CD14-positive monocyte (primary cell): ENCODE data around the gene COL13A1. TPM values are rescaled to one million over a fixed set of nuclear protein-coding genes. Genes with fewer than 3 reads are reported as not detected.

ENCODE experiments used
- DNase-seq, 3 donors: peaks; one replicate each; pipeline ENCODE4 v3.0.0-alpha.2; 2011 to 2022
- H2AFZ ChIP-seq: 2 replicates; pipeline ENCODE4 v1.6.0; 2012; ENCODE audit warnings: mild to moderate bottlenecking, low read depth, low read length, inconsistent platforms; ENCODE audit not compliant: insufficient read depth, poor library complexity, severe bottlenecking
- H3K27ac ChIP-seq, 2 donors: 1 replicate in 1 of 2; 2 replicates in 1 of 2; pipeline ENCODE4 v1.5.1; 2012 to 2013; ENCODE audit warnings: low read length in 2 of 2, control low read depth in 1 of 2, inconsistent platforms in 1 of 2, low read depth in 1 of 2, mild to moderate bottlenecking in 1 of 2
- H3K27me3 ChIP-seq, 2 donors: one replicate each; pipeline versions ENCODE4 v1.6.0 to v1.6.1; 2011 to 2013; ENCODE audit warnings: low read length in 2 of 2; ENCODE audit not compliant: control insufficient read depth in 2 of 2, insufficient read depth in 2 of 2
- H3K36me3 ChIP-seq, 2 donors: replicated peaks in 1 of 2; 1 replicate in 1 of 2; 2 replicates in 1 of 2; pipeline versions ENCODE4 v1.5.1 to v1.6.1; 2012 to 2013; ENCODE audit warnings: low read length in 2 of 2, control low read depth in 1 of 2, inconsistent platforms in 1 of 2, mild to moderate bottlenecking in 1 of 2; ENCODE audit not compliant: insufficient read depth in 2 of 2, control insufficient read depth in 1 of 2
- H3K4me1 ChIP-seq, 2 donors: 1 replicate in 1 of 2; 2 replicates in 1 of 2; pipeline versions ENCODE4 v1.5.1 to v1.6.1; 2012 to 2013; ENCODE audit warnings: low read length in 2 of 2, control low read depth in 1 of 2, inconsistent platforms in 1 of 2, mild to moderate bottlenecking in 1 of 2, moderate library complexity in 1 of 2; ENCODE audit not compliant: insufficient read depth in 2 of 2, control insufficient read depth in 1 of 2
- H3K4me2 ChIP-seq: replicated peaks from 2 replicates; pipeline ENCODE3; 2012; ENCODE audit warnings: low read length, moderate library complexity, mild to moderate bottlenecking; ENCODE audit not compliant: poor library complexity, severe bottlenecking; ENCODE audit errors: extremely low read depth
- H3K4me3 ChIP-seq, 3 experiments: fragments of 200-600 bp in 1 of 3; sonication (generic) in 1 of 3; replicated peaks in 1 of 3; 1 replicate in 2 of 3; 2 replicates in 1 of 3; pipeline ENCODE4 v1.5.1; 2011 to 2013; ENCODE audit warnings: low read length in 3 of 3, mild to moderate bottlenecking in 3 of 3, control low read depth in 2 of 3, low read depth in 2 of 3, inconsistent platforms in 1 of 3, moderate library complexity in 1 of 3
- H3K79me2 ChIP-seq: 2 replicates; pipeline ENCODE4 v1.6.0; 2012; ENCODE audit warnings: mild to moderate bottlenecking, control low read depth, inconsistent platforms, low read length, moderate library complexity; ENCODE audit not compliant: insufficient read depth
- H3K9ac ChIP-seq: 2 replicates; pipeline ENCODE4 v1.6.0; 2017; ENCODE audit warnings: low read length, mild to moderate bottlenecking; ENCODE audit not compliant: insufficient read depth, poor library complexity, severe bottlenecking
- H3K9me3 ChIP-seq, 2 donors: replicated peaks in 1 of 2; 1 replicate in 1 of 2; 2 replicates in 1 of 2; pipeline versions ENCODE4 v1.5.1 to v1.6.1; 2012 to 2013; ENCODE audit warnings: low read length in 2 of 2, control low read depth in 1 of 2; ENCODE audit not compliant: control insufficient read depth in 1 of 2, insufficient read depth in 1 of 2
- H4K20me1 ChIP-seq: 2 replicates; pipeline ENCODE4 v1.6.0; 2012; ENCODE audit warnings: mild to moderate bottlenecking, low read length, control low read depth, moderate library complexity; ENCODE audit not compliant: insufficient read depth
- H3K27ac Mint-ChIP-seq, 7 donors: one replicate each; pipeline ENCODE4 v1.8.0; 2020; ENCODE audit warnings: mild to moderate bottlenecking in 7 of 7, mixed read lengths in 7 of 7, moderate library complexity in 6 of 7, inconsistent platforms in 2 of 7
- H3K27me3 Mint-ChIP-seq, 3 donors: one replicate each; pipeline ENCODE4 v1.8.0; 2021 to 2022; ENCODE audit warnings: low read depth in 3 of 3, mild to moderate bottlenecking in 3 of 3, mixed read lengths in 3 of 3, moderate library complexity in 3 of 3, inconsistent platforms in 1 of 3
- H3K36me3 Mint-ChIP-seq, 2 donors: one replicate each; pipeline ENCODE4 v1.8.0; 2020; ENCODE audit warnings: mixed read lengths in 2 of 2, inconsistent platforms in 1 of 2, mild to moderate bottlenecking in 1 of 2
- H3K4me1 Mint-ChIP-seq: one replicate; pipeline ENCODE4 v1.8.0; 2020; ENCODE audit warnings: mild to moderate bottlenecking, mixed read lengths
- H3K4me3 Mint-ChIP-seq, 2 donors: one replicate each; pipeline ENCODE4 v1.8.0; 2020; ENCODE audit warnings: mild to moderate bottlenecking in 2 of 2, mixed read lengths in 2 of 2, moderate library complexity in 1 of 2
- H3K9me3 Mint-ChIP-seq, 7 donors: one replicate each; pipeline ENCODE4 v1.8.0; 2020 to 2022; ENCODE audit warnings: mixed read lengths in 7 of 7, mild to moderate bottlenecking in 6 of 7, moderate library complexity in 6 of 7, inconsistent platforms in 2 of 7
- WGBS: methylation state at CpG from one replicate; pipeline ENCODE4 v1.1.5; 2013; ENCODE audit warnings: missing lambda C conversion rate; ENCODE audit not compliant: insufficient coverage; 5-methylcytosine and 5-hydroxymethylcytosine counted together
- intact Hi-C, 2 donors: fragments of 100-400 bp; cut with micrococcal nuclease; formaldehyde crosslinking; loops; one replicate each; pipeline versions ENCODE4 v1.15.0 to v1.15.1; 2023
- polyA plus RNA-seq, 3 donors: library from polyadenylated mRNA; depleted of rRNA in 1 of 3; unstranded in 2 of 3; stranded (reverse) in 1 of 3; fragments of 300-500 nt in 2 of 3; fragments of >200 nt in 1 of 3; fragmentation: Illumina TruSeq in 2 of 3; gene quantifications; 1 replicate in 2 of 3; 2 replicates in 1 of 3; pipeline ENCODE4 v1.2.3, GENCODE V29; 2012 to 2021
- TF ChIP-seq, protein P1 (sequence below): fragments of 200-600 bp; IDR thresholded peaks from one replicate; pipeline ENCODE4 v1.8.0; 2022; ENCODE audit warnings: antibody characterized with exemption, mild to moderate bottlenecking

Gene COL13A1
- polyA plus RNA-seq, 3 donors: not detected

DNA sequence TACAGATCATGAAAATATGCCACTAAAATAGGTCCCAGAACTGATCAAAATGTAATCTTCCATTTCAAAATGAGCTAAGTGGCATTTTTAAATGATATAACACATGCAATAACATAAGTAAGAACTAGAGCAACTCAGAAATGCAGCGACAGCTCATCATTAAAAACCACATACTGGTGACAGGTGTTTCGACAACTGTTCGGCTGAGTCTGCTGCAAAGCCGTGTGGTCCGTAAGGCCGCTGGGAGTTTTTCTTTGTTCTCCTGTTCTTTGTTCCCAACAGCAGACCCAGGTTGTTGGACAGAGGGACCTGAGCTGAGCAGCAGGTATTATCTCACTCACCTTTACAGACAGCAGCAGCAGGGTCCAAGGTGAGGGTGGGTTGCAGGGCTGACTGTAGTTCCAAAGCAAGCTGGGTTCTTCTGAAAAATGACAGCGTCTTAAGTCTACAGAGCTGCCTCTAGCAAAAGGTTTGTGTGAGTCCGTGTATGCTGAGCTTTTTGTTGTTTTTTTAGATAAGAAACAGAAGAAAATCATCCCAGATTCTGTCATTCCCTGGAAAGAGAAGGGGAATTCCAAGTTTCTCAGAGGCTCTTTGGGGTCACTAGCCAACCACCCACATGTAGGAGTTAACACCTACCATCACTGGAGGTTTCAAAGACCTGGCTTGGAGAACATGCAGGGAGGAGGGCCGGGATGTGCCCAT, 205.6 kb downstream of the COL13A1 start:
- Histone ChIP-seq H4K20me1 (no peaks in the 10 kb centered on the region), H3K9ac (no peak overlapping the region), H3K27me3 (peaks cover 6 to 13% of the 10 kb centered on the region in 2 donors), H2AFZ (no peak overlapping the region), H3K27ac (no peak overlapping the region), H3K4me2 (no peak overlapping the region), H3K9me3 (no peaks in the 10 kb centered on the region), H3K79me2 (no peaks in the 10 kb centered on the region), H3K4me1 (no peaks in the 10 kb centered on the region), H3K4me3 (no peak overlapping the region), H3K36me3 (no peaks in the 10 kb centered on the region)
- intact Hi-C loops: no loop called here
- H3K9me3 Mint-ChIP-seq: peaks cover 1 to 12% (median 4%) of the 10 kb centered on the region in 7 donors
- H3K4me1 Mint-ChIP-seq: no peaks in the 10 kb centered on the region
- H3K4me3 Mint-ChIP-seq: no peak overlapping the region
- TF ChIP-seq, protein P1, sequence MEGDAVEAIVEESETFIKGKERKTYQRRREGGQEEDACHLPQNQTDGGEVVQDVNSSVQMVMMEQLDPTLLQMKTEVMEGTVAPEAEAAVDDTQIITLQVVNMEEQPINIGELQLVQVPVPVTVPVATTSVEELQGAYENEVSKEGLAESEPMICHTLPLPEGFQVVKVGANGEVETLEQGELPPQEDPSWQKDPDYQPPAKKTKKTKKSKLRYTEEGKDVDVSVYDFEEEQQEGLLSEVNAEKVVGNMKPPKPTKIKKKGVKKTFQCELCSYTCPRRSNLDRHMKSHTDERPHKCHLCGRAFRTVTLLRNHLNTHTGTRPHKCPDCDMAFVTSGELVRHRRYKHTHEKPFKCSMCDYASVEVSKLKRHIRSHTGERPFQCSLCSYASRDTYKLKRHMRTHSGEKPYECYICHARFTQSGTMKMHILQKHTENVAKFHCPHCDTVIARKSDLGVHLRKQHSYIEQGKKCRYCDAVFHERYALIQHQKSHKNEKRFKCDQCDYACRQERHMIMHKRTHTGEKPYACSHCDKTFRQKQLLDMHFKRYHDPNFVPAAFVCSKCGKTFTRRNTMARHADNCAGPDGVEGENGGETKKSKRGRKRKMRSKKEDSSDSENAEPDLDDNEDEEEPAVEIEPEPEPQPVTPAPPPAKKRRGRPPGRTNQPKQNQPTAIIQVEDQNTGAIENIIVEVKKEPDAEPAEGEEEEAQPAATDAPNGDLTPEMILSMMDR: no peak
- WGBS: 100% methylated on average over 2 of the region's 9 CpGs
- no peak for DNase-seq
- peaks cover 14 to 23% (median 22%) of the 10 kb centered on the region in 3 donors for H3K27me3 Mint-ChIP-seq
- H3K27ac Mint-ChIP-seq: no peak overlapping the region
- H3K36me3 Mint-ChIP-seq: no peaks in the 10 kb centered on the region

Other genes with a start within 250 kb of the COL13A1 start
- not detected for gene NEUROG3, start 228.5 kb upstream of the COL13A1 start, polyA plus RNA-seq
- not detected for gene FAM241B, start 171.7 kb upstream of the COL13A1 start, polyA plus RNA-seq